Urothelium cell line (cell line): ENCODE results near the gene STX10.
A peak's percentile ranks its signal among the peaks of the same experiment; 100 is the strongest.
"Not testable (repeated sequence)": the region's sequence is repeated elsewhere in the genome, so short reads cannot be mapped to it uniquely, and the experiment has no call there.

Experiments
- DNase-seq: peaks from one replicate; pipeline ENCODE4 v3.0.0; 2011; ENCODE audit warnings: low spot score, mixed read lengths
- FAIRE-seq: peaks from 2 replicates; lab custom pipeline; 2011; peaks lifted over from hg19 to GRCh38; lab: Jason Lieb, UNC

The STX10 gene

GRCh38 chr19:13150187-13150930 lies at the start of gene STX10, which contains the start of gene IER2:
Gene STX10 (minus strand): TSS chr19:13150375. CDS start chr19:13150173, 202 bp downstream.
Gene IER2 (plus strand): TSS chr19:13150411. CDS start chr19:13153187, 2,776 bp downstream.
- peak; percentile 82 for DNase-seq
- FAIRE-seq: no peak

- DNase-seq: no peak
- no peak for FAIRE-seq
These were observed 48.5 kb upstream of the STX10 start for GRCh38 chr19:13198634-13199033.

DNA sequence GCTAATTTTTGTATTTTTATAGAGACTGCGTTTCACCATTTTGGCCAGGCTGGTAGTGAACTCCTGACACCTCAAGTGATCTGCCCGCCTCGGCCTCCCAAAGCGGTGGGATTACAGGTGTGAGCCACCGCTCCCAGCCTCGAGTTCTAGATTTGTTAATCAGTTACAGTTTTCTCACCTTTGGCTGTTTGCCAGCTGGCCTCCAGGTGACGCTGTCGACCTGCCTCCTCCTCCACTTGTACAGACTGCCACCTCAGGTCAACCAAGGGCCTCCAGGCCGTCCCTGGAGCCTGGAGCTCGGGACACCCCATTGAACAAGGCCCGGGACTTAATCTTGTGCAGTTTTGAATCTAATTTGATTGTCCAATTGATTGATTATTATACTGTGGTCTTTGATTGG lies 45.5 kb upstream of the STX10 start:
- FAIRE-seq (no peak), DNase-seq (no peak)

DNA sequence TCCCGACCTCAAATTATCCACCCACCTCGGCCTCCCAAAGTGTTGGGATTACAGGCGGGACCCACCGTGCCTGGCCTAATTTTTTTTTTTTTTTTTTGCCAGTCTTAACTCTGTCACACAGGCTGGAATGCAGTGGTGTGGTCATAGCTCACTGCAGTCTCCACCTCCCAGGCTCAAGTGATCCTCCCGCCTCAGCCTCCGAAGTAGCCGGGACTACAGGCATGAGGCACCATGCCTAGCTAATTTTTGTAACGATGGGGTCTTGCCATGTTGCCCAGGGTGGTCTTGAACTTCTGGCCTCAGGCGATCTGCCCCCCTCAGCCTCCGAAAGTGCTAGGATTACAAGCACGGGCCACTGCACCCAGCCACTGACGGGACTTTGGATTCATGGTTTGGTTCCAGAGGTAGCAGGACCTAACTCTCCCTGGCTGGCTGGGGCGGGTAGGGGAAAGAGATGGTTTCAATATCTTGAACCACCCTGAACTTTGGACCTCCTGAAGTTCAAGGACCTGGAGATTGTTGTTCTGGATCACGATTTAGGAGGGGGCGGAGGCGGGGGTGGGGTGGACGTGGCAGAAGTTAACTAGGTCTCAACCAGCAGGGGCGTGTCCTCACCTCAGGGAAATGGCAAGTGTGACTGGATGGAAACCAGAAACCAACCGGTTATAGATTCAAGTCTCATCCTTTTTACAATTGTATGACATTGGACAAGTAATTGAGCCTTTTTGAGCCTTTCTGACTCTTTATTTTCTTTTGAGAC lies 40.8 kb upstream of the STX10 start:
- no peak for FAIRE-seq

GRCh38 chr19:13189600-13189999 lies 39.4 kb upstream of the STX10 start:
- DNase-seq (no peak), FAIRE-seq (no peak)

More for the DNA sequence above, 40.8 kb upstream of the STX10 start:
- DNase-seq: no peak

GRCh38 chr19:13187419-13187818 lies 37.2 kb upstream of the STX10 start:
- DNase-seq (no peak), FAIRE-seq (no peak)

DNA sequence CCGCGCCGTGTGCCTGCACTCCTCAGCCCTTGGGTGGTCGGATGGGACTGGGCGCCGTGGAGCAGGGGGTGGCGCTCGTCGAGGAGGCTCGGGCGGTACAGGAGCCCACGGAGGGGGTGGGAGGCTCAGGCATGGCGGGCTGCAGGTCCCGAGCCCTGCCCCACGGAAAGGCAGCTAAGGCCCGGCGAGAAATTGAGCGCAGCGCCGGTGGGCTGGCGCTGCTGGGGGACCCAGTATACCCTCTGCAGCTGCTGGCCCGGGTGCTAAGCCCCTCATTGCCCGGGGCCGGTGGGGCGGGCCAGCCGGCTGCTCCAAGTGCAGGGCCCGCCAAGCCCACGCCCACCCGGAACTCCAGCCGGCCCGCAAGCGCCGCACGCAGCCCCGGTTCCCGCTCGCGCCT lies 36.5 kb upstream of the STX10 start:
- FAIRE-seq, DNase-seq: not testable (repeated sequence)

DNA sequence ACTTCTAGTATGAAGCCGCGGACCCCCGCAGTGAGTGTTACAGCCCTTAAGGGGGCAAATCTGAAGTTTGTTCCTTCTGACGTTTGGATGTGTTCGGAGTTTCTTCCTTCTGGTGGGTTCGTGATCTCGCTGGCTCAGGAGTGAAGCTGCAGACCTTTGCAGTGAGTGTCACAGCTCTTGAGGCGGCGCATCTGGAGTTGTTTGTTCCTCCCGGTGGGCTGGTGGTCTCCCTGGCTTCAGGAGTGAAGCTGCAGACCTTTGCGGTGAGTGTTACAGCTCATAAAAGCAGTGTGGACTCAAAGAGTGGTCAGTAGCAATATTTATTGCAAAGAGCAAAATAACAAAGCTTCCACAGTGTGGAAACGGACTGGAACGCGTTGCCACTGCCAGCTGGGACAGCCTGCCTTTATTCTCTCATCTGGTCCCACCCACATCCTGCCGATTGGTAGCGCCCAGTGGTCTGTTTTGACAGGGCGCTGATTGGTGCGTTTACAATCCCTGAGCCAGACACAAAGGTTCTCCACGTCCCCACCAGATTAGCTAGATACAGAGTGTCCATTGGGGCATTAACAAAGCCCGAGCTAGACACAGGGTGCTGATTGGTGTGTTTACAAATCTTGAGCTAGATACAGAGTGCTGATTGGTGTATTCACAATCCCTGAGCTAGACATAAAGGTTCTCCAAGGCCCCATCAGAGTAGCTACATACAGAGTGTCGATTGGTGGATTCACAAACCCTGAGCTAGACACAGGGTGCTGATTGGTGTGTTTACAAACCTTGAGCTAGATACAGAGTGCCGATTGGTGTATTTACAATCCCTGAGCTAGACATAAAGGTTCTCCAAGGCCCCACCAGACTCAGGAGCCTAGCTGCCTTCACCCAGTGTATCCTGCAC lies 35.8 kb upstream of the STX10 start:
- DNase-seq, FAIRE-seq: not testable (repeated sequence)

DNA sequence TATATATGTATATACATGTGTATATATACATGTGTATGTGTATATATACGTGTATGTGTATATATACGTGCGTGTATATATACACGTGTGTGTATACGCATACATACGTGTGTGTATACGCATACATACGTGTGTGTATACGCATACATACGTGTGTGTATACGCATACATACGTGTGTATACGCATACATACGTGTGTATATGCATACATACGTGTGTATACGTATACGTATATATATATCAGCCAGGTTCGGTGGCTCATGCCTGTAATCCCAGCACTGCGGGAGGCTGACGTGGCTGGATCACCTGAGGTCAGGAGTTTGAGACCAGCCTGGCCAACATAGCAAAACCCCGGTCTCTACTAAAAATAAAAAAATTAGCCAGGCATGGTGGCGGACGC lies 34.8 kb upstream of the STX10 start:
- not testable (repeated sequence) for DNase-seq
- FAIRE-seq: peak; percentile 53

GRCh38 chr19:13181747-13182388 lies 31.7 kb upstream of the STX10 start:
- no peak for FAIRE-seq
- DNase-seq: peak; percentile 52

DNA sequence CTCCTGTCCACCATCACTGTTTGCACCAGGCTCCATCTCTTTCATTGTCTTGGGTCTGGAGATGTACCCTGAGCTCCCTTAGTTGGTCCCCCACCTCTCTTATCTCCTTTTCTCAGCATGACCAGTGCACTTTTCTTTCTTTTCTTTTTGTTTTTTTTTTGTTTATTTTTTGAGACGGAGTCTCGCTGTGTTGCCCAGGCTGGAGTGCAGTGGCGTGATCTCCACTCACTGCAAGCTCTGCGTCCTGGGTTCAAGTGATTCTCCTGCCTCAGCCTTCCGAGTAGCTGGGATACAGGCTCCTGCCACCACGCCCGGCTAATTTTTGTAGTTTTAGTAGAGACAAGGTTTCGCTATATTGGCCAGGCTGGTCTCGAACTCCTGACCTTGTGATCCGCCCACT lies 28.1 kb upstream of the STX10 start:
- not testable (repeated sequence) for DNase-seq, FAIRE-seq

- not testable (repeated sequence) for FAIRE-seq
These were observed 27.4 kb upstream of the STX10 start for GRCh38 chr19:13177584-13177983.

DNA sequence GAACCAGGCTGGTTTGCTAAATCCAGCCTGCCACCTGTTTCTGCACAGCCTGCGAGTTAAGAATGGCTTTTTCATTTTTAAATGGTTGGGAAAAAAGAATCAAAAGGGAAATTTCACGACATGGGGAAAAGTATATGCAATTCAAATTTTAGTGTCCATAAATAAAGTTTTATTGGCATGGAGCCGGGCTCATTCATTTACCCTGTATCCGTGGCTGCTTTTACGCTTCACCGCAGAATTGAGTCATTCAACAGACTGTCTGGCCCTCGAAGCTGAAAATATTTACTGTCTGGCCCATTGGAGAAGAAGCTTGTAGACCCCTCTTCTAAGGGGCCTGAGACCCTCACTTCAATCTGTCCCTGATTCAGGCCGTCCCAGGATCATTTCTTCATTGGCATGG lies 26.2 kb upstream of the STX10 start:
- DNase-seq (no peak), FAIRE-seq (no peak)

More at GRCh38 chr19:13177584-13177983, 27.4 kb upstream of the STX10 start:
- DNase-seq: not testable (repeated sequence)

DNA sequence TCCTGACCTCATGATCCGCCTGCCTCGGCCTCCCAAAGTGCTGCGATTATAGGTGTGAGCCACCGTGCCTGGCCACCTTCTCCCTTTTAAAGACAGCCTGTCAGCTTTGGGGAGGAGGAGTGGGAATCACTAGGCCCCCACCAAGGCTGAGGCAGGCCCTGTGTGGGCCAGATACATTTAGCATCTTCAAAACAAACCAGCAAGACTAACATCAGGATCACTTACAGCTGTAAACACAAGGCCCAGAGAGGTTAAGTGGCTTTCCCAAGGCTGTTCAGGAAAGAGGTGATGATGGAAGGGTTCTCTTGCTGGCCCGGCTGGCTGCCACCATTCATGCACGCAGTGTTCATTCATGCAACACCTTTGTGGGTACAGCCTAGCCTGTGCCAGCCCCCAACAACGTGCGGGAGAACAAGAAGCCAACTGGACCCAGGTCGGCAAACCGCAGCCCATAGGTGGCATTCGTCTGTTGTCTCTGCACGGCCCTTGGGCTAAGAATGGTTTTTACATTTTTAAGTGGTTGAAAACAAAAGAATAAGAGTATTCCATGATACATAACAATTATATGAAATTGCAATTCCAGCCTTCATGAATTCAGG lies 23.1 kb upstream of the STX10 start:
- no peak for FAIRE-seq
- no peak for DNase-seq

DNA sequence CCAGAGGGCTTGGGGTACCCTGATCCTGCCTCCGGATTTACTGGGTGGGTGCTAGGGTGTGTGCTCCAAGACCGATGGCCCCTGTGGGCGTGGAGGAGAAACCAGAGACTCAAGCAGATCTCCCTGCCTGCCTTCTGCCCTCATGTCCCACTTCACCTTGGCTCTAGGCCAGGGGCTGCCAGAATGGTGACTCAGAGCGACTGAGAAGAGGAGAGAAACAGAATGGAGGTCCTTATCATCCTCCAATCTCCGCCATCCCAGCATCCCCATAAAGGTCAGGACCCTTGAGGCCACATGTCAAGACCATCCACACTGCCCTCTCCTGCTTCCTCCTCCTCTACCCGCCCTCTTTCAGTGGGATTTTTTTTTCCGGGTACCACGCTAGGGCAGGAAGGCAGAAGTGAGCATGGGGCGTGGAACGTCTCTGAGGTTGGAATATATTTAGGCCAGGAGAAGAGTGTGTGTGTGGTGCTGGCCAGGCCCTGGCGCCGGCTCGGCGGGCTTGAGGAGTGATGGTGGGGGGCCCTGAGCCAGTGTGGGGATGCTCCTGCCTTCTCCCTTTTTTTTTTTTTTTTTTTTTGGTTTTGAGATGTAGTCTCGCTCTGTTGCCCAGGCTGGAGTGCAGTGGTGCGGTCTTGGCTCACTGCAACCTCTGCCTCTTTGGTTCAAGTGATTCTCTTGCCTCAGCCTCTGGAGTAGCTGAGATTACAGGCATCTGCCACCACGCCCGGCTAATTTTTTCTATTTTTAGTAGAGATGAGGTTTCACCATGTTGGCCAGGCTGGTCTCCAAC lies 22.4 kb upstream of the STX10 start:
- DNase-seq: peak; percentile 72
- FAIRE-seq: no peak

- DNase-seq: no peak
- FAIRE-seq: no peak
These were observed 21.0 kb upstream of the STX10 start for GRCh38 chr19:13171146-13171545.

DNA sequence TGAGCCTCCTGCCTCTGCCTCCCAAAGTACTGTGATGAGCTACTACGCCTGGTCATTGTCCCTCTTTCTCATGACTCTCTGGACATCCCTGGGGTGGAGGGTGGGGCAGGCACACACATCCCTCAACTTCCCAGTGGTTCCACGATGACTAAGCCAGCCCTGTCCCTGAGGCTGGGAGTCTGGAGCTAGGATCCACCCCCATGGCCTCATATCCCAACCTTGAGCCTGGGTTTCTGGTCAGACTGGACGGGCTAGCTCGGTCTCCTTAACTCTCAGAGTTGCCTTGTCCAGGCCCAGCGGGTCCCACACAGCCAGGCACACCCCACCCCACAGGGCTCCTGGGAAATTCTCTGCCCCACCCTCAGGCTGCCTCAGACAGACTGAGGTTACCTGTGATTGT lies 19.6 kb upstream of the STX10 start:
- peak; percentile 63 for DNase-seq

GRCh38 chr19:13166151-13166550 lies 16.0 kb upstream of the STX10 start:
- FAIRE-seq, DNase-seq: not testable (repeated sequence)

More for the DNA sequence above, 19.6 kb upstream of the STX10 start:
- FAIRE-seq: no peak
